Naive thymus-derived CD8-positive, alpha-beta T cell (primary cell): Measurements from ENCODE around the gene SLC9A5. TPM values are rescaled to one million over a fixed set of nuclear protein-coding genes. Genes with fewer than 3 reads are reported as not detected.

Source experiments
- ATAC-seq, 2 donors: fragments of 150-1000 bp; cut with Tn5 transposase in 1 of 2; sonication (Bioruptor Pico), chemical (Tn5 transposase) in 1 of 2; 1 replicate in 1 of 2; 2 replicates in 1 of 2; pipeline ENCODE4 v1.10.0; 2021; ENCODE audit warnings: mild to moderate bottlenecking in 2 of 2, moderate library complexity in 2 of 2
- POLR2A ChIA-PET: fragments of 350-600 bp; sonication (Branson Sonifier 250); formaldehyde crosslinking; loops from one replicate; lab custom pipeline; 2021; ENCODE audit warnings: antibody characterized with exemption; lab: Charles Lee
- DNase-seq, 10 donors: peaks; one replicate each; pipeline versions ENCODE4 v3.0.0 to v3.0.0-alpha.2; 2020 to 2022
- H3K27ac Mint-ChIP-seq, 10 donors: one replicate each; pipeline ENCODE4 v1.8.0; 2020 to 2022; ENCODE audit warnings: mild to moderate bottlenecking in 10 of 10, mixed read lengths in 10 of 10, moderate library complexity in 4 of 10, inconsistent platforms in 1 of 10
- H3K27me3 Mint-ChIP-seq, 5 donors: one replicate each; pipeline ENCODE4 v1.8.0; 2021 to 2022; ENCODE audit warnings: mixed read lengths in 5 of 5
- H3K36me3 Mint-ChIP-seq, 3 donors: one replicate each; pipeline ENCODE4 v1.8.0; 2020 to 2022; ENCODE audit warnings: mixed read lengths in 3 of 3, mild to moderate bottlenecking in 2 of 3, inconsistent platforms in 1 of 3
- H3K4me1 Mint-ChIP-seq, 4 donors: one replicate each; pipeline ENCODE4 v1.8.0; 2021 to 2022; ENCODE audit warnings: mixed read lengths in 4 of 4
- H3K4me3 Mint-ChIP-seq, 10 donors: one replicate each; pipeline ENCODE4 v1.8.0; 2020 to 2022; ENCODE audit warnings: mild to moderate bottlenecking in 10 of 10, mixed read lengths in 10 of 10, moderate library complexity in 6 of 10, inconsistent platforms in 1 of 10
- H3K9me3 Mint-ChIP-seq, 9 donors: one replicate each; pipeline ENCODE4 v1.8.0; 2020 to 2022; ENCODE audit warnings: mixed read lengths in 9 of 9, mild to moderate bottlenecking in 3 of 9, inconsistent platforms in 1 of 9, moderate library complexity in 1 of 9
- polyA plus RNA-seq, 3 donors: library from polyadenylated mRNA; unstranded; fragments of 300-500 nt; fragmentation: Illumina TruSeq; gene quantifications; one replicate each; pipeline ENCODE4 v1.2.3, GENCODE V29; 2021
- total RNA-seq, 8 experiments: library from RNA in 2 of 8; stranded (reverse) in 2 of 8; gene quantifications; one replicate each; pipeline ENCODE4 v1.2.3 and lab custom pipeline; 2021 to 2026

Gene SLC9A5
- total and polyA plus RNA-seq, 5 experiments from 2014 or later = 0.04 to 2.7 (median 0.20) TPM

DNA sequence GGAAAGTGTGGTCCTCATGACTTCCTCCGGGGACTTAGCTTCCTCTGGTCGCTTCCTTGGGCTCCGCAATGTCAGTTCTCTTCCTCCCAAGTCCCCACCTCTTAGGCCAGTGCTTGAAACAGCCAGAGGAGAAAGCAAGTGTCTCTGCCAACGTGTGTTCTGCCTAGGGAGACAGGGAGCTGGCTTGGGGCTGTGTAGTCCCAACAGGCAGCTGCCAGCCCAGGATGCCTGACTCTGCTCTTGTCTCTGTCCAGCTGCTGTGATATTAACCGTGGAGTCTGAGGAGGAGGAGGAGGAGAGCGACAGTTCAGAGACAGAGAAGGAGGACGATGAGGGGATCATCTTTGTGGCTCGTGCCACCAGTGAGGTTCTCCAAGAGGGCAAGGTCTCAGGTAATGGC, 17.1 kb downstream of the SLC9A5 start:
- POLR2A ChIA-PET = interaction anchor here (0.5 kb wide), 1 partner anchor 703 kb away, joined by 3 read pairs; no protein-coding TSS in a partner anchor
- Mint-ChIP-seq H3K36me3 (no peaks in the 10 kb centered on the region), H3K27me3 (peaks cover 0 to 28% (median 10%) of the 10 kb centered on the region in 5 donors), H3K4me3 (no peak overlapping the region), H3K27ac (no peak overlapping the region), H3K4me1 (peaks cover 0 to 3% (median 0%) of the 10 kb centered on the region in 4 donors), H3K9me3 (no peaks in the 10 kb centered on the region)
- no peak for ATAC-seq
- DNase-seq = no peak

DNA sequence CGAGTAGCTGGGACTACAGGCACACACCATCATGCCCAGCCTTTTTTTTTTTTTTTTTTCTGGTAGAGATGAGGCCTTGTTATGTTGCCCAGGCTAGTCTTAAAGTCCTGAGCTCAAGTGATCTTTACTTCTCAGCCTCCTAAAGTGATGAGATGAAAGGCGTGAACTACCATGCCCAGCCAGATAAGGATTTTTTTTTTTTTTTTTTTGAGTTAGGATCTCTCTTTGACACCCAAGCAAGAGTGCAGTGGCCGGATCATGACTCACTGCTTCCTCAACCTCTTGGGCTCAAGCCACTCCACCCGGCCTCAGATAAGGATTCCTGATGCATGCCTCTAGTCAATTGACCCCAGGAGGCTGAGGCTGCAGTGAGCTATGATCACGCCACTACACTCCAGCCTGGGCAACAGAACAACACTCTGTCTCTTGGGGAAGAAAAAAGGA, 19.4 kb downstream of the SLC9A5 start:
- no peak for DNase-seq

DNA sequence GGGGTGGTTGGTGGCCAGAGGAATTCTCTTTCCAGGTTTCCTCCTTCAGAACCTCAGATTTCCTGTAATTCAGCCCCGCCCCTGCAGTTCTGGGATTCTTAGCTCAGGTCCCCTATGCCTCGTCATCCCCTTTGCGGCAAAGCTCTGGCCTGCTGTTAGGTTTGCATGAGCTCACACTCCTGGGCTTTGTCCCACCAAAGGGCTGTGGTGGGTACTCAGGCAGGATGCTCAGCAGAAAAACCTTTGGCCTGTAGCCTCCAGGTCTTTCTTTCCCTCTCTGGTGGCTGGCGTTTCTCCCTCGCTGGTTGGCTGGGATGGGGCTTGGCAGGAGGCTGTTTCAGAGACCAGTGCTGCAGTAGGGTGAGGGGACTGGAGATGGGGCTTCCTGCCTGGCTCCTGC, 21.0 kb downstream of the SLC9A5 start:
- Mint-ChIP-seq H3K27ac (no peak overlapping the region), H3K4me3 (no peak overlapping the region), H3K36me3 (no peaks in the 10 kb centered on the region), H3K4me1 (no peaks in the 10 kb centered on the region), H3K27me3 (peaks cover 0 to 3% (median 0%) of the 10 kb centered on the region in 5 donors), H3K9me3 (no peaks in the 10 kb centered on the region)
- ATAC-seq (no peak), DNase-seq (no peak)
- POLR2A ChIA-PET = no interaction called here

More for the DNA sequence above, 19.4 kb downstream of the SLC9A5 start:
- H3K4me3 Mint-ChIP-seq = no peak overlapping the region
- peaks cover 0 to 6% (median 4%) of the 10 kb centered on the region in 5 donors for H3K27me3 Mint-ChIP-seq
- no peaks in the 10 kb centered on the region for H3K36me3 Mint-ChIP-seq
- no peak for ATAC-seq
- H3K27ac Mint-ChIP-seq = no peak overlapping the region
- H3K9me3 Mint-ChIP-seq = no peaks in the 10 kb centered on the region
- H3K4me1 Mint-ChIP-seq = peaks cover 0 to 2% (median 0%) of the 10 kb centered on the region in 4 donors
- POLR2A ChIA-PET = no interaction called here

DNA sequence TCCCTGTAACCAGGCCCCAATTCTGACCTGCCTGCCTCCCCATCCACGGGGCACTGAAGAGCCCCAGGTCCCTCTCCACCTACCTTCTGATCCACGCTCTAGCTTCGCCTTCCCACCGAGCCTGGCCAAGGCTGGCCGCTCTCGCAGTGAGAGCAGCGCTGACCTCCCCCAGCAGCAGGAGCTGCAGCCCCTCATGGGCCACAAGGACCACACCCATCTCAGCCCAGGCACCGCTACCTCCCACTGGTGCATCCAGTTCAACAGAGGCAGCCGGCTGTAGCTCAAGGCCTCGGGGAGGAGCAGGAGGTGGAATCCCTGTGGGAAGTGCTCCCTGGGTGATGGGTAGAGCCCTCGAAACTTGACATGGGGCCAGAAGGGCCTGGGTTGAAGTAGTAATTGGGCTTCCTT, 22.2 kb downstream of the SLC9A5 start:
- ATAC-seq = no peak
- H3K4me3 Mint-ChIP-seq = no peak overlapping the region
- H3K36me3 Mint-ChIP-seq = peaks cover 0 to 6% (median 0%) of the 10 kb centered on the region in 3 donors
- no peak for DNase-seq
- peaks cover 0 to under 1% (median 0%) of the 10 kb centered on the region in 5 donors for H3K27me3 Mint-ChIP-seq
- no peaks in the 10 kb centered on the region for H3K9me3 Mint-ChIP-seq
- H3K27ac Mint-ChIP-seq = no peak overlapping the region
- H3K4me1 Mint-ChIP-seq = peaks cover 0 to 3% (median 1%) of the 10 kb centered on the region in 4 donors
- POLR2A ChIA-PET = interaction anchor here (0.6 kb wide), 1 partner anchor 242 kb away, joined by 3 read pairs; no protein-coding TSS in a partner anchor

DNA sequence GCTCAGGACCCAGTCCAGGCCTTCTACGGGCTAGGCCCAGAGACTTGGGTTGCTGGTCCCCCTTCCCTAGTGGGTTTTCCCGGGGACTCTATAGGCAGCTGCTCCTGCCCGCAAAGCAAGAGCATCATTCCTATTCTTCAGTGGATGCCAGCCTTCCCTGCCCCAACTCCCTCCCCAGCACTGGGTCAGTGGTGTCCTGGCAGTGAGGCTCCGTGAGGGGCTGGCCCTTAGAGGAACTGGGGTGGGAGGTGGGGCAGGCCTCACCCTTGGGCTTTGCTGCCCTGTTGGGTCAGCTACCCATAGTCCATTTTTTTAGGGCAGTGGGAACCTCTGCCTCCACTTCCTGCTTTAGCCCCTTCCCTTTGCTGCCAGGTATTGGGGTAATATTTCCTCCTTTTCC, 22.7 kb downstream of the SLC9A5 start:
- Mint-ChIP-seq H3K36me3 (peaks cover 0 to 11% (median 0%) of the 10 kb centered on the region in 3 donors), H3K4me1 (peaks cover 0 to 6% (median 2%) of the 10 kb centered on the region in 4 donors), H3K9me3 (no peaks in the 10 kb centered on the region), H3K4me3 (no peak overlapping the region), H3K27ac (no peak overlapping the region), H3K27me3 (no peaks in the 10 kb centered on the region)
- no peak for ATAC-seq
- DNase-seq = no peak
- POLR2A ChIA-PET = interaction anchor here (0.6 kb wide), 1 partner anchor 242 kb away, joined by 3 read pairs; no protein-coding TSS in a partner anchor

DNA sequence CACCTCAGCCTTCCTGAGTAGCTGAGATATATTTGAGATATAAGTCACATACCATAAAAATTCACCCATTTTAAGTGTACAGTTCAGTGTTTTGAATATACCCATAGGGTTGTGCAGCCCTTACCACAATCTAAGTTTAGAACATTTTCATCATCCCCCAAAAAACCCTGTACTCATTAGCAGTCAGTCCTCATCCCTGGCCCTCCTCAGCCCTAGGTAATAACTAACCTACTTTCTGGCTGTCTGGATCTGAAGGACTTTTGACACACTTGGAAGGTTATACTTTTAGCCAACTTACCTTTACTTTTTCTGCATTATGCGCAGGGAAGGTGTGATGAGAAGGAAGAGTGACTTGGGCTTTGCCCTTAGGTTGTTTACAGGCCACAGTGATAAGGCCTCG, 26.5 kb downstream of the SLC9A5 start:
- Mint-ChIP-seq H3K4me3 (peak overlapping the region in 1 of 10 donors; percentile 15), H3K27ac (peak overlapping the region in 3 of 10 donors; percentile 24 to 46 (median 28)), H3K36me3 (peaks cover 0 to 18% (median 0%) of the 10 kb centered on the region in 3 donors), H3K4me1 (peaks cover 5 to 26% (median 17%) of the 10 kb centered on the region in 4 donors), H3K9me3 (no peaks in the 10 kb centered on the region), H3K27me3 (no peaks in the 10 kb centered on the region)
- POLR2A ChIA-PET = no interaction called here
- DNase-seq = no peak
- no peak for ATAC-seq

DNA sequence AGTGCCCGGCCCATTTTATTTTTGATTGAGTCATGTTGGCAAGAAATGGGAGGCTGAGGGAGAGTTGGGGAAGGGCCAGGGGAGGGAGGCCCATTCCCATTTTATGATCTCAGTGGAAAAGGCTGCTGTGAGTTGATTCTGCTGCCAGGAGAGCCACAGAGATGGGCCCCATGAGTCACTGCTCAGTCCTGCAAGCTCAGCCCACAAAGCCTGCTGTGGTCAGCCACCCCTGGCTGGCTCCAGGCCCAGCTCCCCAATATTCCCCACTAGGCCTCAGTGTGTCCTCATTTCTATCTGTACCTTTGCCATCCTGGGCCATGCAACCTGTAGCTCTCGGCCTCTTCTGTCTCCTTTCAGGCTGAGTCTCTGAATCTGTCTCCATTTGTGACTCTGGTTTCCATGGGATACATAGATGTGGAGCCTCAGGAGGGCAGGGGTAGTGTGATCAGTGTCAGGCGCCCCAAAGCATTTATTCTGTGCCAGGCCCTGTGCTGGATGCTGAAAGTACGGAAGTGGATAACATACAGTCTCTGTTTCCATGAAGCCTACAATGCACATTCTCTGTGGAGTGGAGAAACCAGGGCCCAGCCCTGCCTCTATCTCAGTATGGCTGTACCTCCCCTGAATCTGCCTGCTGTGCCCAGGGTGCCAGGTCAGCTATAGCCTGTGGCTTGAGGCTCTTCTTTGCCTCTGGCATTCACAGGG, 28.7 kb downstream of the SLC9A5 start:
- Mint-ChIP-seq H3K27me3 (no peaks in the 10 kb centered on the region), H3K4me1 (peaks cover 5 to 31% (median 19%) of the 10 kb centered on the region in 4 donors), H3K36me3 (peaks cover 0 to 18% (median 0%) of the 10 kb centered on the region in 3 donors), H3K4me3 (peak overlapping the region in 9 of 10 donors; percentile 28 to 77 (median 56)), H3K27ac (peak overlapping the region; percentile 4 to 82 (median 54)), H3K9me3 (no peaks in the 10 kb centered on the region)
- ATAC-seq = no peak
- POLR2A ChIA-PET = no interaction called here
- no peak for DNase-seq

DNA sequence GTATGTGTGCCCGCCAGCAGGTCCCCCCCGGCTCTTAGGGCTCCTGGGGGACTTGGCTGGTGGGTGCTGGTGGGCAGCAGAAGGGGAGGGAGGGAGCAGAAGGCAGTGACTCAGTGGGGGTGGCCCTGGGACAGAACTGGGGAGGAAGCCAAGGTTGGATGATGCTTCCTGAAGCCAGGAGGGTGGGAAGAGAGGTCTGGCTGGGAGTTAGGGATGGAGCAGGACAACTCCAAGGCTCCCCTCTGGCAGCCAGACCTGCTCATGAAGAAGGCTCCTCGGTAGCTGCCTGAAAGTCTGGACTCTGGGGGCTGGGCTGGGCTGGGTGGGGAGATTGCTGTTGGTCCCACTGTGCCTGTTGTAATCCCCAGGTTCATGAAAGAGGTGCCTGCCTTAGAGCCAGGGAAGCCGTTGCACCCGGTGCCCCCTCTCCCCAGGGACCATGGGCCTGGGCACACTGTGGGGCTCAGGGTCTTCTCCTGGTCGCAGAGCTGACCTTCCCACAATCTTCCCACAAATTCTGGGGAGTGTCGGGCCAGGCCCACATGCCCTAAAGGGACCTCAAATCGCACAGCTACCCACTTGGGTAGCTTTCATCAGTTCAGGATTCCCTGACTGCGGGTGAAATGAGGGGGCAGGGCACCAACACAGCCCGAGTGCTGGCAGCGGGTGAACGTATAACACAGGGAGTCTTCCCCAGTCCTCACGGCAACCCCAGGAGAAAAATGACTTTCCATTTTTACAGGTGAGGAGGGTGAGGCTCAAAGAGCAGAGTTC, 29.4 kb downstream of the SLC9A5 start:
- Mint-ChIP-seq H3K27ac (peak overlapping the region; percentile 31 to 87 (median 69)), H3K9me3 (no peaks in the 10 kb centered on the region), H3K4me3 (peak overlapping the region; percentile 76 to 88 (median 82)), H3K4me1 (peaks cover 5 to 31% (median 19%) of the 10 kb centered on the region in 4 donors), H3K36me3 (peaks cover 4 to 18% (median 4%) of the 10 kb centered on the region in 3 donors), H3K27me3 (no peaks in the 10 kb centered on the region)
- POLR2A ChIA-PET = interaction anchor here (1.0 to 1.1 kb wide), 2 partner anchors 51 to 529 kb away, joined by 3 to 6 read pairs; partner anchors contain the start of genes RANBP10, TMEM208 and TSNAXIP1
- DNase-seq (no peak), ATAC-seq (no peak)

DNA sequence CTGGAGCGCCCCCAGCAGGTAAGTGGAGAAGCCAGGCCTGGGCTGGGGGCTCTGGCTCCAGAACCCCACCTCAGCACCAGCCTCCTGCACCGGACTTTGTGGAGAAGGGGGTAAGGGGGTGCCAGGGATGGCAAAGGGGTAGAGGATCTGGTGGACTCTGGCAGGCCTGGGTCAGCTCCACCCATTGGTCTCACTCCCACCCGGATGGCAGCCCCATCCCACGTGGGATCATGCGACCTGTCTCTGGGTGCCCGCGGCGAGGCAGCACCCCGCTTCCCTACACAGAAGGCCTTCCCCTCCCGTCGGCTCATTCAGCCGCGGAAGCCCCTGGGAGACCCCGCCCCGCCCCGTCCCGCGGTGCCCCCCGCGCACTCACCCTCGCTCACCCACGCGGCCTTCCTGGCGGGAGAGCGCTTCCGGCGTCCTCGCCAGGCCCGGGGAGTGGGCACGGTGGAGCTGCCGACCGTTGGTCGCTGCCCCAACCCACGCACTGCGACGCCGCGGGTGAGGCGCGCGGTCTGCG, 30.1 kb downstream of the SLC9A5 start:
- Mint-ChIP-seq H3K4me3 (peak overlapping the region; percentile 76 to 88 (median 82)), H3K27me3 (no peaks in the 10 kb centered on the region), H3K4me1 (peaks cover 5 to 31% (median 19%) of the 10 kb centered on the region in 4 donors), H3K36me3 (peaks cover 4 to 18% (median 4%) of the 10 kb centered on the region in 3 donors), H3K27ac (peak overlapping the region; percentile 31 to 87 (median 64)), H3K9me3 (no peaks in the 10 kb centered on the region)
- POLR2A ChIA-PET = interaction anchor here (1.0 to 1.3 kb wide), 3 partner anchors 52 to 528 kb away, joined by 3 to 6 read pairs (median 4); partner anchors contain the start of genes RANBP10, TMEM208 and TSNAXIP1
- ATAC-seq (peak; percentile 62 to 67), DNase-seq (peak in 8 of 10 donors; percentile 17 to 69 (median 42))

DNA sequence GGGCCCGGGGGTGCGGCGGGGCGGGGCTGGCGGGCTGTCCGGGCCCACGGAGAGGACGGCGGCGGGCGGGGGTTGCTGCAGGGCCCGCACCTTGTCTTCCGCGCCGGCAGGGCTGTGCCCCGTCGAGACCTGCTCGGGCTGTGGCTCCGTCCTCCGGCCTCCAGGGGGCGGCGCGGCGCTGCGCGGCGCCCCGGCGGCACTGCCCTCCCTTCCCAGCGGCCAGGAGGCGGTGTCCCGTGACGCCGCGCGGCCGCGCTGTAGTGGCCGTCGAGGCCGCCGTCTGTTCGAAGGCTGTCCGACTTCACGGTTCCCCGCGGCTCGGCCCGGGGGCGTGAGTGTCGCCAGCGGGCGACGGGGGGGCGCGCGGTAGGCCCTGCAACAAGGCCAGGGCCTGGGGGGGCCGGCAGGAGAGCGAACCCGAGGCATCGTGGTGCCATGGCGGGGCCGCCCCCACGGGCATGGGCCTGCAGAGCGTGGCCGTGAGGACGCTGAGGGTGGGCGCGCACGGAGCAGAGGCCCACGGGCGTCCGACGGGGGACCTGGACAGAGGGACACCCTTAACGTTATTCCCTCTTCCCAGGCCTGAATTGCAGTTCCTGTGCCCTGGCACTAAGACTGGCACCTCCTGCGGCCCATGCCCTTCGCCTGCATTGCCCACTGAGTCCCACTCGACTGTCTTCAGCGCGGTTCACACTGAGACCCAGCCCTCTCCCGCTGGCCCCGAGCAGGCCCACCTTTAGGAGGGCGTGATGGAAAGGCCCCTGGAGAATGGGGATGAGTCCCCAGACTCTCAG, 30.7 kb downstream of the SLC9A5 start, which contains the start of gene PLEKHG4:
Gene PLEKHG4 (plus strand): TSS at position 237 of the 794 bp plus-strand sequence. CDS start 513 bp downstream, at position 750.
- DNase-seq = peak; percentile 69 to 85 (median 77)
- ATAC-seq = peak; percentile 95 to 96
- peaks cover 4 to 21% (median 4%) of the 10 kb centered on the region in 3 donors for H3K36me3 Mint-ChIP-seq
- H3K27ac Mint-ChIP-seq = peak within 1 kb of the TSS; percentile 31 to 87 (median 64)
- peak within 1 kb of the TSS; percentile 76 to 88 (median 82) for H3K4me3 Mint-ChIP-seq
- H3K9me3 Mint-ChIP-seq = no peaks in the 10 kb centered on the region
- H3K4me1 Mint-ChIP-seq = peaks cover 5 to 31% (median 19%) of the 10 kb centered on the region in 4 donors
- no peaks in the 10 kb centered on the region for H3K27me3 Mint-ChIP-seq
- POLR2A ChIA-PET = interaction anchor here (1.3 kb wide), 1 partner anchor 53 kb away, joined by 4 read pairs; the partner anchor contains the start of gene TMEM208
